ENCODE data around the gene H19.

The H19 gene

DNA sequence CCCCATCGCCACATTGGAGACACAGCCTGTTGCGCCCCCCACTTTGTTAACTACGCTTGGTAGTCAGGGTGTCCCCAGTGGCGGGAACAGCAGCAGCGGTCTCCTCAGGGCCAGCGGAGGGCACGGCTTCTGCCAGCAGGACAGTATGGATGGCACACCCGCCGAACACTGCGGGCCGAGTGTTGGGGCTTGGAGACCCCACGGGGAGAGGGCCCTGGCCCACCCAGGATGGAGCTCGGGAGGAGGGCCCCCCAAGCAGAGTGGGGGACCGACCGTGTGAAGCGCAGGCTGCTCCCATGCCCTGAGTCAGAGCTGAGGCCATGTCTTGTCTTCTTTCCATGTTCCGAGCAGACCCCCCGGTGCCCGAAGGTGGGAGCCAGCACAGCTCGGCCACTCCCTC lies 32.7 kb downstream of the H19 start:
- Histone ChIP-seq H3K4me2 (ENCODE audit: low read length) (no peak overlapping the region), H3K27me3 (ENCODE audit: control insufficient read depth, low read length) (no peaks in the 10 kb centered on the region), H3K27ac (ENCODE audit: low read depth, low read length) (no peak overlapping the region), H3F3A (ENCODE audit: control insufficient read depth, insufficient read depth) (no peaks in the 10 kb centered on the region), H3K9me3 (ENCODE audit: control insufficient read depth, insufficient read depth, low read length) (no peaks in the 10 kb centered on the region), H3K36me3 (ENCODE audit: control insufficient read depth, low read length) (no peaks in the 10 kb centered on the region), H3K9me2 (replicated peaks; ENCODE audit: control insufficient read depth, low read length) (no peaks in the 10 kb centered on the region), H3K4me1 (ENCODE audit: control insufficient read depth, low read length) (no peaks in the 10 kb centered on the region), H4K20me1 (ENCODE audit: control insufficient read depth, insufficient read depth, low read depth, low read length) (no peaks in the 10 kb centered on the region), H3K4me3 (ENCODE audit: low read length) (no peak overlapping the region), H3K79me2 (ENCODE audit: control insufficient read depth, low read length) (no peaks in the 10 kb centered on the region)
- TF ChIP-seq, protein P1, sequence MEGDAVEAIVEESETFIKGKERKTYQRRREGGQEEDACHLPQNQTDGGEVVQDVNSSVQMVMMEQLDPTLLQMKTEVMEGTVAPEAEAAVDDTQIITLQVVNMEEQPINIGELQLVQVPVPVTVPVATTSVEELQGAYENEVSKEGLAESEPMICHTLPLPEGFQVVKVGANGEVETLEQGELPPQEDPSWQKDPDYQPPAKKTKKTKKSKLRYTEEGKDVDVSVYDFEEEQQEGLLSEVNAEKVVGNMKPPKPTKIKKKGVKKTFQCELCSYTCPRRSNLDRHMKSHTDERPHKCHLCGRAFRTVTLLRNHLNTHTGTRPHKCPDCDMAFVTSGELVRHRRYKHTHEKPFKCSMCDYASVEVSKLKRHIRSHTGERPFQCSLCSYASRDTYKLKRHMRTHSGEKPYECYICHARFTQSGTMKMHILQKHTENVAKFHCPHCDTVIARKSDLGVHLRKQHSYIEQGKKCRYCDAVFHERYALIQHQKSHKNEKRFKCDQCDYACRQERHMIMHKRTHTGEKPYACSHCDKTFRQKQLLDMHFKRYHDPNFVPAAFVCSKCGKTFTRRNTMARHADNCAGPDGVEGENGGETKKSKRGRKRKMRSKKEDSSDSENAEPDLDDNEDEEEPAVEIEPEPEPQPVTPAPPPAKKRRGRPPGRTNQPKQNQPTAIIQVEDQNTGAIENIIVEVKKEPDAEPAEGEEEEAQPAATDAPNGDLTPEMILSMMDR (IDR thresholded peaks at IDR 0.05; ENCODE audit: low read depth, low read length, poor library complexity, severe bottlenecking) = no peak
- no peak for TF ChIP-seq EZH2phosphoT487 (IDR thresholded peaks at IDR 0.05; ENCODE audit: borderline replicate concordance, low read length)

- TF ChIP-seq EZH2phosphoT487 (IDR thresholded peaks at IDR 0.05; ENCODE audit: borderline replicate concordance, low read length) = no peak
- H3K4me1 ChIP-seq (ENCODE audit: control insufficient read depth, low read length) = no peaks in the 10 kb centered on the region
- no peaks in the 10 kb centered on the region for H4K20me1 ChIP-seq (ENCODE audit: control insufficient read depth, insufficient read depth, low read depth, low read length)
- H3K4me3 ChIP-seq (ENCODE audit: low read length) = no peak overlapping the region
- H3K27me3 ChIP-seq (ENCODE audit: control insufficient read depth, low read length) = no peaks in the 10 kb centered on the region
- no peaks in the 10 kb centered on the region for H3K9me2 ChIP-seq (replicated peaks; ENCODE audit: control insufficient read depth, low read length)
- H3F3A ChIP-seq (ENCODE audit: control insufficient read depth, insufficient read depth) = no peaks in the 10 kb centered on the region
- H3K9me3 ChIP-seq (ENCODE audit: control insufficient read depth, insufficient read depth, low read length) = no peaks in the 10 kb centered on the region
- no peak overlapping the region for H3K4me2 ChIP-seq (ENCODE audit: low read length)
- no peaks in the 10 kb centered on the region for H3K36me3 ChIP-seq (ENCODE audit: control insufficient read depth, low read length)
- no peak overlapping the region for H3K27ac ChIP-seq (ENCODE audit: low read depth, low read length)
- H3K79me2 ChIP-seq (ENCODE audit: control insufficient read depth, low read length) = no peaks in the 10 kb centered on the region
Observed at GRCh38 chr11:1964348-1964747, 33.3 kb downstream of the H19 start.

DNA sequence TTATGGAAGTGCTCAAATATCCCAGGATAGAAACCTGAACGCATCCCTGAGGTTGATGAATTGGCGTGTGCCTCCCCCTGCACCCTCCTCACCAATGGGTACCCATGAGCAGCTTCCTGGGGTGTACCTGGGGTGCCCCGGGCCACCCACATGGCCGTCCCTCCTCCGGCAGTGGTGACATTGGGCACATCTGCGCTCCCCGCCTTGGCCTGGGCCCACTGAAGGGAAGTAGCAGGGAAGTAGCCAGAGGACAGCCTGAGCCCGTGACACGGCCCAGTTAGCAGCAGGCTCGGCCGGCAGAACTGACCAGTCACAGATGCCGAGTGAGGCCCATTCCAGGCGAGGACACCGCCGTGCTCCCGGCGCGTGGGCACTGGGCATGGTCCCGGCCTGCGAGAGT lies 33.8 kb downstream of the H19 start:
- no peaks in the 10 kb centered on the region for H3K9me3 ChIP-seq (ENCODE audit: control insufficient read depth, insufficient read depth, low read length)
- no peaks in the 10 kb centered on the region for H3K79me2 ChIP-seq (ENCODE audit: control insufficient read depth, low read length)
- H3K4me2 ChIP-seq (ENCODE audit: low read length) = no peak overlapping the region
- H3K36me3 ChIP-seq (ENCODE audit: control insufficient read depth, low read length) = no peaks in the 10 kb centered on the region
- H3K27me3 ChIP-seq (ENCODE audit: control insufficient read depth, low read length) = no peaks in the 10 kb centered on the region
- TF ChIP-seq, protein P1 (IDR thresholded peaks at IDR 0.05; ENCODE audit: low read depth, low read length, poor library complexity, severe bottlenecking) = no peak
- TF ChIP-seq EZH2phosphoT487 (IDR thresholded peaks at IDR 0.05; ENCODE audit: borderline replicate concordance, low read length) = no peak
- H3F3A ChIP-seq (ENCODE audit: control insufficient read depth, insufficient read depth) = no peaks in the 10 kb centered on the region
- no peaks in the 10 kb centered on the region for H4K20me1 ChIP-seq (ENCODE audit: control insufficient read depth, insufficient read depth, low read depth, low read length)
- no peaks in the 10 kb centered on the region for H3K9me2 ChIP-seq (replicated peaks; ENCODE audit: control insufficient read depth, low read length)
- no peak overlapping the region for H3K4me3 ChIP-seq (ENCODE audit: low read length)
- H3K4me1 ChIP-seq (ENCODE audit: control insufficient read depth, low read length) = no peaks in the 10 kb centered on the region
- no peak overlapping the region for H3K27ac ChIP-seq (ENCODE audit: low read depth, low read length)

DNA sequence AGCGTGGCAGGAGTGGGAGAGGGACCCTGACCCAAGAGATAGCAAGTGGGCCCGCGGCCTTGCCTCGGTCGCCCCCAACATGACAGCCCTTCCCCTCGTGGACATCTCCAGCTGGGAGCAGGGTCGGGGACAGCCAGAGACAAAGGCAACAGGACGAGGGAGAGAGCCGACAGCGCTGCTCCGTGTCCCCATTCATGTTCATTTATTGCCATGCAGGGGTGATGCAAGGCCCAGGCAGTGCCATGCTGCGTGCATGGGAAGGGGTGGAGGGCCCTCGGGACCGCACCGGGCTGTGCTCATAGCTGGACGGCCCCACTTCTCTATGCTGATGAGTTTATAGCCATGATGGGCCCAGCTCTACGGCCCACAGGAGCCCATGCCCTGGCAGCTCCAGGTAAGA lies 37.9 kb downstream of the H19 start:
- Histone ChIP-seq H3K9me2 (replicated peaks; ENCODE audit: control insufficient read depth, low read length) (no peaks in the 10 kb centered on the region), H3K79me2 (ENCODE audit: control insufficient read depth, low read length) (no peaks in the 10 kb centered on the region), H3K4me3 (ENCODE audit: low read length) (no peak overlapping the region), H3K9me3 (ENCODE audit: control insufficient read depth, insufficient read depth, low read length) (no peaks in the 10 kb centered on the region), H3K27ac (ENCODE audit: low read depth, low read length) (no peak overlapping the region), H4K20me1 (ENCODE audit: control insufficient read depth, insufficient read depth, low read depth, low read length) (no peaks in the 10 kb centered on the region), H3K36me3 (ENCODE audit: control insufficient read depth, low read length) (no peaks in the 10 kb centered on the region), H3F3A (ENCODE audit: control insufficient read depth, insufficient read depth) (no peaks in the 10 kb centered on the region), H3K27me3 (ENCODE audit: control insufficient read depth, low read length) (no peaks in the 10 kb centered on the region), H3K4me1 (ENCODE audit: control insufficient read depth, low read length) (no peaks in the 10 kb centered on the region), H3K4me2 (ENCODE audit: low read length) (no peak overlapping the region)
- TF ChIP-seq, protein P1 (IDR thresholded peaks at IDR 0.05; ENCODE audit: low read depth, low read length, poor library complexity, severe bottlenecking) = no peak
- TF ChIP-seq EZH2phosphoT487 (IDR thresholded peaks at IDR 0.05; ENCODE audit: borderline replicate concordance, low read length) = no peak

Measured in DOHH2 (cell line).